Hepatocyte (in vitro differentiated cells): ENCODE results near the gene RAB3IL1.
"Not testable (repeated sequence)": the region's sequence is repeated elsewhere in the genome, so short reads cannot be mapped to it uniquely, and the experiment has no call there.

Source experiments
- EZH2 ChIP-seq: fragments of 200-600 bp; sonication (generic); IDR thresholded peaks from 2 replicates; pipeline ENCODE4 v1.6.1; 2016; ENCODE audit warnings: antibody characterized with exemption, mild to moderate bottlenecking, borderline replicate concordance
- TF ChIP-seq, protein P1 (sequence below): fragments of 200-600 bp; sonication (generic); IDR thresholded peaks from 2 replicates; pipeline ENCODE4 v1.5.1; 2016; ENCODE audit warnings: antibody characterized with exemption, mild to moderate bottlenecking; ENCODE audit not compliant: poor library complexity

DNA sequence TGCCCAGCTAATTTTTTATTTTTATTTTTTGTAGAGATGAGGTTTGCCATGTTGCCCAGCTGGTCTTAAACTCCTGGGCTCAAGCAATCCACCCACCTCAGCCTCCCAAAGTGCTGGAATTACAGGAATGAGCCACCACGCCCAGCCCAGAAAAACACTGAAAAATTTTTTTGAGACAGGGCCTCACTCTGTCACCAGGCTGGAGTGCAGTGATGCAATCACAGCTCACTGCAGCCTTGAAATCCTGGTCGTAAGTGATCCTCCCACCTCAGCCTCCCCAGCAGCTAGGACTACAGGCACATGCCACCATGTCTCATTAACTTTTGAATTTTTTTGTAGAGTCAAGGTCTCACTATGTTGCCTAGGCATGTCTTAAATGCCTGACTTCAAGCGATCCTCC is 35.1 kb downstream of the RAB3IL1 start:
- TF ChIP-seq, protein P1, sequence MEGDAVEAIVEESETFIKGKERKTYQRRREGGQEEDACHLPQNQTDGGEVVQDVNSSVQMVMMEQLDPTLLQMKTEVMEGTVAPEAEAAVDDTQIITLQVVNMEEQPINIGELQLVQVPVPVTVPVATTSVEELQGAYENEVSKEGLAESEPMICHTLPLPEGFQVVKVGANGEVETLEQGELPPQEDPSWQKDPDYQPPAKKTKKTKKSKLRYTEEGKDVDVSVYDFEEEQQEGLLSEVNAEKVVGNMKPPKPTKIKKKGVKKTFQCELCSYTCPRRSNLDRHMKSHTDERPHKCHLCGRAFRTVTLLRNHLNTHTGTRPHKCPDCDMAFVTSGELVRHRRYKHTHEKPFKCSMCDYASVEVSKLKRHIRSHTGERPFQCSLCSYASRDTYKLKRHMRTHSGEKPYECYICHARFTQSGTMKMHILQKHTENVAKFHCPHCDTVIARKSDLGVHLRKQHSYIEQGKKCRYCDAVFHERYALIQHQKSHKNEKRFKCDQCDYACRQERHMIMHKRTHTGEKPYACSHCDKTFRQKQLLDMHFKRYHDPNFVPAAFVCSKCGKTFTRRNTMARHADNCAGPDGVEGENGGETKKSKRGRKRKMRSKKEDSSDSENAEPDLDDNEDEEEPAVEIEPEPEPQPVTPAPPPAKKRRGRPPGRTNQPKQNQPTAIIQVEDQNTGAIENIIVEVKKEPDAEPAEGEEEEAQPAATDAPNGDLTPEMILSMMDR = not testable (repeated sequence)
- TF ChIP-seq EZH2 = not testable (repeated sequence)
